Measurements from ENCODE around the gene TIMM21.

- TF ChIP-seq CTCF (optimal IDR thresholded peaks at IDR 0.05 in 1 of 3, IDR thresholded peaks at IDR 0.05 in 1 of 3, conservative IDR thresholded peaks at IDR 0.05 in 1 of 3; ENCODE audit: extremely low read depth in 1 of 3, insufficient read depth in 2 of 3, low read length in 3 of 3), result no peak
- no peak for TF ChIP-seq EZH2 (IDR thresholded peaks at IDR 0.05; ENCODE audit: low read length)
Measured at GRCh38 chr18:74178884-74179283, 30.6 kb downstream of the TIMM21 start.
